Heart left ventricle (tissue), 13 donors: Measurements from ENCODE around the gene GADD45B.

Experiments
- CTCF ChIP-seq, 12 donors: fragments of 200-600 bp; sonication (generic) in 4 of 12; IDR thresholded peaks; one replicate each; pipeline versions ENCODE4 v1.5.0 to v1.8.0; 2018 to 2022; ENCODE audit warnings: antibody characterized with exemption in 12 of 12, mild to moderate bottlenecking in 5 of 12
- POLR2A ChIP-seq, 2 donors: fragments of 450-650 bp; IDR thresholded peaks; one replicate each; pipeline ENCODE4 v1.6.1; 2017; ENCODE audit warnings: antibody characterized with exemption in 2 of 2, mild to moderate bottlenecking in 2 of 2, moderate library complexity in 2 of 2
- donor health status: ischemic (EF 13 %, LVEDD 7.1; RV severe dilation, severe dysfunction).
- donor health status: DM: no; HTN: yes; CAD: no.
- donor health status: DM: no; HTN: no; CAD: no.
- donor health status: ischemic (EF 25% LVEDD 6.9; RV normal size, moderate dysfunction).
- donor health status: ischemic (EF 25% LVEDD 5.7; RV mildly dilated, moderate dysfunction).
- donor health status: ischemic (EF 35%, LVEDD 5.7; RV mildly dilated, moderate dysfunction).
- donor health status: nonischemic (EF 11% LVEDD 7.7; RV severe dilation, severe dysfunction).
- donor health status: DM: yes; HTN: yes; CAD: no.
- donor health status: PGD.
- donor health status: ischemic (EF 29% LVEDD 5.4; RV normal size, mild dysfunction).
- donor health status: nonischemic (EF 23%, LVEDD 6.1; RV moderate dilation, normal function).

- TF ChIP-seq CTCF (IDR thresholded peaks at IDR 0.05) (no peak), POLR2A (IDR thresholded peaks at IDR 0.05) (no peak)
Measured at GRCh38 chr19:2507109-2507508, 31.2 kb downstream of the GADD45B start.
